HG03066 (cell line): Measurements from ENCODE around the gene NDEL1.
A peak's percentile ranks its signal among the peaks of the same experiment; 100 is the strongest.

Source experiments
- ATAC-seq: cut with Tn5 transposase; IDR thresholded peaks from one replicate; pipeline ENCODE4 v1.9.1; 2021; ENCODE audit warnings: low read depth; ENCODE audit not compliant: unreplicated experiment

The NDEL1 gene

GRCh38 chr17:8413328-8413727, 22.4 kb upstream of the NDEL1 start:
- ATAC-seq, result no peak

GRCh38 chr17:8413938-8414337, 21.7 kb upstream of the NDEL1 start:
- ATAC-seq, result no peak

- no peak for ATAC-seq
Observed at GRCh38 chr17:8417806-8418205, 17.9 kb upstream of the NDEL1 start.

GRCh38 chr17:8418471-8418870, 17.2 kb upstream of the NDEL1 start:
- ATAC-seq, result no peak

GRCh38 chr17:8419305-8419704, 16.4 kb upstream of the NDEL1 start:
- ATAC-seq, result no peak

GRCh38 chr17:8420041-8420934, 15.4 kb upstream of the NDEL1 start:
- no peak for ATAC-seq

- no peak for ATAC-seq
Observed at GRCh38 chr17:8421571-8421970, 14.1 kb upstream of the NDEL1 start.

- no peak for ATAC-seq
Observed at GRCh38 chr17:8426094-8426720, 9.5 kb upstream of the NDEL1 start.

- no peak for ATAC-seq
Observed at GRCh38 chr17:8426802-8427201, 8.9 kb upstream of the NDEL1 start.

- no peak for ATAC-seq
Observed at GRCh38 chr17:8430966-8431365, 4.7 kb upstream of the NDEL1 start.

- ATAC-seq, result peak; percentile 48
Observed at GRCh38 chr17:8436169-8436843, 622 bp downstream of the NDEL1 start.

- no peak for ATAC-seq
Observed at GRCh38 chr17:8436844-8437171, 1.1 kb downstream of the NDEL1 start.

- ATAC-seq, result no peak
Observed at GRCh38 chr17:8438441-8438840, 2.8 kb downstream of the NDEL1 start.

- ATAC-seq, result no peak
Observed at GRCh38 chr17:8439681-8440080, 4.0 kb downstream of the NDEL1 start.

GRCh38 chr17:8441690-8442089, 6.0 kb downstream of the NDEL1 start:
- no peak for ATAC-seq

- ATAC-seq, result no peak
Observed at GRCh38 chr17:8442310-8442709, 6.6 kb downstream of the NDEL1 start.

- ATAC-seq, result no peak
Observed at GRCh38 chr17:8443756-8444155, 8.1 kb downstream of the NDEL1 start.

GRCh38 chr17:8444494-8444893, 8.8 kb downstream of the NDEL1 start:
- no peak for ATAC-seq

- no peak for ATAC-seq
Observed at GRCh38 chr17:8445536-8445935, 9.9 kb downstream of the NDEL1 start.

- ATAC-seq, result no peak
Observed at GRCh38 chr17:8447799-8448198, 12.1 kb downstream of the NDEL1 start.

GRCh38 chr17:8448310-8448709, 12.6 kb downstream of the NDEL1 start:
- no peak for ATAC-seq
